ENCODE data around the gene CPA5.

Gene CPA5

GRCh38 chr7:130342701-130343380 is 1.8 kb upstream of the CPA5 start:
- H3K36me3 ChIP-seq (ENCODE audit: insufficient read depth, low read length), result no peaks in the 10 kb centered on the region
- no peaks in the 10 kb centered on the region for H4K20me1 ChIP-seq (ENCODE audit: insufficient read depth, low read length)
- H3K9me3 ChIP-seq (ENCODE audit: insufficient read depth, low read length, severe bottlenecking), result no peaks in the 10 kb centered on the region
- no peak overlapping the region for H3K4me3 ChIP-seq (ENCODE audit: low read depth in 1 of 2, low read length in 2 of 2)
- H3K4me1 ChIP-seq (ENCODE audit: insufficient read depth, low read length), result no peaks in the 10 kb centered on the region
- H3K4me2 ChIP-seq (ENCODE audit: insufficient read depth, low read length), result no peak overlapping the region
- no peaks in the 10 kb centered on the region for H3K79me2 ChIP-seq (ENCODE audit: insufficient read depth, low read length)
- DNase-seq (no peak), ATAC-seq (ENCODE audit: insufficient read depth, low read depth) (no peak)
- no peaks in the 10 kb centered on the region for H3K27me3 ChIP-seq (ENCODE audit: insufficient read depth, low read length, poor library complexity)
- no peak overlapping the region for H3K27ac ChIP-seq (ENCODE audit: low read length)
- no peak overlapping the region for H2AFZ ChIP-seq (ENCODE audit: low read depth, low read length)
- TF ChIP-seq EZH2 (IDR thresholded peaks at IDR 0.05; ENCODE audit: borderline replicate concordance, low read depth, low read length, severe bottlenecking), result no peak
- no peak for TF ChIP-seq CTCF (IDR thresholded peaks at IDR 0.05; ENCODE audit: borderline replicate concordance, extremely low read depth, low read length, poor library complexity, severe bottlenecking)
- no peak overlapping the region for H3K9ac ChIP-seq (ENCODE audit: low read depth, low read length)

GRCh38 chr7:130345136-130345535 is 520 bp downstream of the CPA5 start:
- no peaks in the 10 kb centered on the region for H3K36me3 ChIP-seq (ENCODE audit: insufficient read depth, low read length)
- H3K4me3 ChIP-seq (ENCODE audit: low read depth in 1 of 2, low read length in 2 of 2), result no peak overlapping the region
- DNase-seq (no peak), ATAC-seq (ENCODE audit: insufficient read depth, low read depth) (no peak)
- no peaks in the 10 kb centered on the region for H3K4me1 ChIP-seq (ENCODE audit: insufficient read depth, low read length)
- H3K9me3 ChIP-seq (ENCODE audit: insufficient read depth, low read length, severe bottlenecking), result no peaks in the 10 kb centered on the region
- TF ChIP-seq EZH2 (IDR thresholded peaks at IDR 0.05; ENCODE audit: borderline replicate concordance, low read depth, low read length, severe bottlenecking), result no peak
- TF ChIP-seq CTCF (IDR thresholded peaks at IDR 0.05; ENCODE audit: borderline replicate concordance, extremely low read depth, low read length, poor library complexity, severe bottlenecking), result no peak
- no peak overlapping the region for H3K27ac ChIP-seq (ENCODE audit: low read length)
- no peak overlapping the region for H3K9ac ChIP-seq (ENCODE audit: low read depth, low read length)
- no peaks in the 10 kb centered on the region for H3K27me3 ChIP-seq (ENCODE audit: insufficient read depth, low read length, poor library complexity)
- no peaks in the 10 kb centered on the region for H4K20me1 ChIP-seq (ENCODE audit: insufficient read depth, low read length)
- H3K79me2 ChIP-seq (ENCODE audit: insufficient read depth, low read length), result no peaks in the 10 kb centered on the region
- no peak overlapping the region for H2AFZ ChIP-seq (ENCODE audit: low read depth, low read length)
- H3K4me2 ChIP-seq (ENCODE audit: insufficient read depth, low read length), result no peak overlapping the region

DNA sequence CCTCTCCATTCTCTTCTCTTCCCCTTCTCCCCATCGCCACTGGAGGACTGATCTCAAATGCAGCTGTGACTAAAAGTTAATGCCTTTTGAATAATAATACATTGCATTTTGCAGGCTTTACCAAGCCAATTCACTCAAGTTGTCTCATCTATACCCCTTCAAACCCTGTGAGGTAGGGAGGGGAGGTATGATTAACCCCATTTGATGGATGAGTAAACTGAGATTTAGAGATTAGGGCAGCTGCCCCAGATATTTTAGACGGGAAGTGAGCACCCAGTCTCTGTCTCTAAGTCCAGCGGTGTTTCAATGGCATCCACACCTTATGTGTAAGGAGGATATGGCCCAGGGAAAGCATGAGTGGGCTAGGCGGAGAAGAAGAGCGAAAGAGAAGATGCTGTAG is 1.1 kb downstream of the CPA5 start:
- Histone ChIP-seq H3K4me3 (ENCODE audit: low read depth in 1 of 2, low read length in 2 of 2) (no peak overlapping the region), H3K27ac (ENCODE audit: low read length) (no peak overlapping the region), H3K79me2 (ENCODE audit: insufficient read depth, low read length) (no peaks in the 10 kb centered on the region), H3K4me2 (ENCODE audit: insufficient read depth, low read length) (no peak overlapping the region), H4K20me1 (ENCODE audit: insufficient read depth, low read length) (no peaks in the 10 kb centered on the region), H3K9me3 (ENCODE audit: insufficient read depth, low read length, severe bottlenecking) (no peaks in the 10 kb centered on the region), H3K36me3 (ENCODE audit: insufficient read depth, low read length) (no peaks in the 10 kb centered on the region), H3K9ac (ENCODE audit: low read depth, low read length) (no peak overlapping the region), H2AFZ (ENCODE audit: low read depth, low read length) (no peak overlapping the region), H3K4me1 (ENCODE audit: insufficient read depth, low read length) (no peaks in the 10 kb centered on the region), H3K27me3 (ENCODE audit: insufficient read depth, low read length, poor library complexity) (no peaks in the 10 kb centered on the region)
- TF ChIP-seq EZH2 (IDR thresholded peaks at IDR 0.05; ENCODE audit: borderline replicate concordance, low read depth, low read length, severe bottlenecking), result no peak
- no peak for TF ChIP-seq CTCF (IDR thresholded peaks at IDR 0.05; ENCODE audit: borderline replicate concordance, extremely low read depth, low read length, poor library complexity, severe bottlenecking)
- ATAC-seq (ENCODE audit: insufficient read depth, low read depth) (no peak), DNase-seq (no peak)
